CD4-positive, alpha-beta T cell treated with Interleukin-21 for 1 hour (primary cell): ENCODE measurements around the gene ALG5.

ENCODE experiments used
- DNase-seq: peaks from one replicate; pipeline ENCODE4 v3.0.0-alpha.2; 2020

ALG5 gene, protein sequence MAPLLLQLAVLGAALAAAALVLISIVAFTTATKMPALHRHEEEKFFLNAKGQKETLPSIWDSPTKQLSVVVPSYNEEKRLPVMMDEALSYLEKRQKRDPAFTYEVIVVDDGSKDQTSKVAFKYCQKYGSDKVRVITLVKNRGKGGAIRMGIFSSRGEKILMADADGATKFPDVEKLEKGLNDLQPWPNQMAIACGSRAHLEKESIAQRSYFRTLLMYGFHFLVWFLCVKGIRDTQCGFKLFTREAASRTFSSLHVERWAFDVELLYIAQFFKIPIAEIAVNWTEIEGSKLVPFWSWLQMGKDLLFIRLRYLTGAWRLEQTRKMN

DNA sequence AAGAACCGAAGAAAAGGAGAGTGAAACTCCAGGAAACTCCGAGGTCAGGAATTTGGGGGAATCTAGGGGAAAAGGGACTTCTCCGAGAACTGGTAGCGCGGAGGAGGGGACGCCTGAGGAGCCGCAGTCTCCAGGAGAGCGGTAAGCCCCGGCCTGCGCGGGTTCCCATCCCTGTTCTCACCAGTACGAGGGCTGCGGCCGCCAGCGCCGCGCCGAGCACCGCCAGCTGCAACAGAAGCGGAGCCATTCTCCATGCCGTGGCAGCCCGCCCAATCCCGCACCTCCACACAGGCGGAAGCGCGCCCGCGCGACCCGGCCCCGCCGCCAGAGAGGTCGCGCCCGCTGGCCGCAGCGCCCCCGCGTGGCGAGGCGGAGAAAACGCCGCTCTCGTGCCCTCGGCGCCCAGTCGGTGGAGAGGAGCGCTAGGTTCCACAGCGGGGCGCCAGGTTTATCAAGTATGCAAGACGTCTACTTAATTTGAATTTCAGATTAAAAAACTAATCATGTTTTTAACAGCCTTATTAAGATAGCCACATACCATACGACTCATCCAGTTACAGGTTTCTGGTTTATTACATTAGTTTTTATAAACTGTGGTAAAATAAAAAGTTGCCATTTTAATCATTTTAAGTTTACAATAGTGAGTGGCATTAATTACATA is at the start of gene ALG5:
Gene ALG5 (minus strand): TSS at position 287 of the 661 bp plus-strand sequence. CDS start 40 bp downstream, at position 247.
- peak; percentile 94 for DNase-seq

DNA sequence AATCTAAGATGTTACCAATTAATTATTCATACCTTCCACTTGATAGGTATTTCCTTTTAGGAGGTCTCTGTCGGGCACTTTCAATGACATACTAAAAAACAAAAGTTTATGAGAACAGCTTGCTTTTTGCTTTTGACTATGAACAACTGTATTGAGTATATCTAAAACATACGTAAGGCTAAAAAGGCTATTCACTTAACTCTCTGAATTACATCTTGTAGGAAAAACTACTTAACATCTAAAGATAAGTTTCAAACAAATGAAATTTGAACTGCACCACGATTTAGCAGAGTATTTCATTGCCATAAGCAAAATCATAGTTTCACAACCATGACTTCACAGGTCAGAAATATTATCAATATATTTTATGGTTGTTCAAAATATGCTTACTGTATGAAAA is 48.7 kb upstream of the ALG5 start:
- DNase-seq = no peak

DNA sequence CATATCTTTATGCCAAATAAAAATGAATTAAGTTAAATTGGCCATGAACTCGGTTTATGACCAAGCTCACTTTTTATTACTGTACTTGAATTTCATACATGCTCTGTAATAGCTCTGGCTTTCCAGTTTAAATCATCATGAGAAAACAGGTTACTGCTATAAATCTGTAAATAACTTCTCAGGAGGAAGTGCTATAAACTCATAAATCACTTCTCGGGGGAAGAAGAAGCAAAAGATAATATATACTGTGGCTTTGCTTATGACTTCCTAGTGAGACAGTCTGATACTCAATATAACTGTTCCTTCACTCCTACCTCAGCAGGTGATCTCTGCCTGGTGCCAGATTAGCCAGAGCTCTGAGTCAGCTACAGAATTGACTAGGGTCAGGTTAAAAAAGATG is 47.9 kb upstream of the ALG5 start:
- DNase-seq = no peak

DNA sequence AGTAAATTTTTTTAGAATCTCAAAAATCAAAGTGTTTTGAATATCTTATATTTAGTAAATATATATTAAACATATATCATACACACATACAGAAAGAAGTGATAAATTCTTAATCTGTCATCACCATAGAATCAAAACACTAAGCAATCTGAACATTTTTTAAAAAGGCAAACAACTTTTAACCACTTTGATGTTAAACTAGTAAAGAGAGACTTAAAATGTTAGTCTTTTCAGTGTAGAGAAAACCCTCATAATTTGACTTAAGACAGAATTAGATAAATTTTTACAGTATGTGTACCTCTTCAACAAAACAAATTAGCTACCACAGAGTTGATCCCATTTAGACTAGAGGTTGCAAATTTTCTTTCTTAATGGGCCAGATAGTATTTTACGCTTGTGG is 46.9 kb upstream of the ALG5 start:
- no peak for DNase-seq

DNA sequence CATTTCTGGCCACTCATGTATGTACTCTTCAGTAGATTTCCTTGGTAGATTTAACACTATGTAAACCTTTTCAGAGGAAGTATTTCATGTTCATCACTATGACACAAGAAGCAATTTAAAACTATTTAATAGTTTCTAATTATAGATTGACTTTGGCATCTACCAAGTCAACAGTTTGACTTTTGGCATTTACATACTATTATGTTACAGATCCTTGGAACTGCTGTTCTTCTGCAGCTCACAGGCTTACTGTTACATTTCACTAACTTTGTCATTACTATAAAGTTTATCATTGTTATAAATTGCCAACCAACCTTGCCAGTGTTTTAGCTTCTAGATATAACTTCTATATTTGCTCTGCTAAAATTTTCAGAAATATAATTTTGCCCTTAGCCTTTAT is 41.6 kb upstream of the ALG5 start:
- DNase-seq = no peak

DNA sequence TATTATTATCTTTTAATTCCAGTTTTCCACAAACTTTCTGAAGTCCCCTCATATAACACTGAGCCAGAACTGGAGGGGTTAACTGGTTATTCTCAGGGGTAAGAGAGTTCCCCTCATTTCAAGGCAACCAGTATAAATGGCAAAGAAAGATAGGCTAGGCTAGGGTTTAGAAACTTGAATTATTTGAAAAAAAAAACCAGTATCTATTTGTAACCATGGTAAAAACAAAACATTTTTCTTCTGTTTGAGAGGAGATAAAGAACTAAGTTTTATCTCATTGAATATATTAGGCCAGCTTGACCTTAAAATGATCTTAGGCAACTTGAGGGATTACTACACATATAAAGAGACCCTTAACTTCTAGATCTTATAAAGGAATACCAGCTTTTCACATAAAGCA is 40.8 kb upstream of the ALG5 start:
- no peak for DNase-seq

DNA sequence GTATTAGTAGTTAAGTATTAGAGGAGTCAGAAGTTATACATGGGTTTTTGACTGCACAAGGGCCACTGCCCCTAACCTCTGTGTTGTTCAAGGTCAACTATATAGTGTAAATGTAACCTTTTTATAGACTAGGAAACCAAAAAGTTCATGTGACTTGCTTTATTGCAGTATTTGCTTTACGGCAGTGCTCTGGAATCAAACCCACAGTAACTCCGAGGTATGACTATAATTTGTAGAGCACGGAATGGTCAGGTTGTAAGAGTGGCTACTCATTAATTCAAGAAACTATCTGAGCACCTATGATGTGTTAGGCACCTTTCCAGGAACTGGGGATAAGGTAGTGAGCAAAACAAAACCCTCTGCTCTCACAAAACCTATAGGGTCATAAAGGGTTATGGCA is 38.1 kb upstream of the ALG5 start:
- DNase-seq = no peak

DNA sequence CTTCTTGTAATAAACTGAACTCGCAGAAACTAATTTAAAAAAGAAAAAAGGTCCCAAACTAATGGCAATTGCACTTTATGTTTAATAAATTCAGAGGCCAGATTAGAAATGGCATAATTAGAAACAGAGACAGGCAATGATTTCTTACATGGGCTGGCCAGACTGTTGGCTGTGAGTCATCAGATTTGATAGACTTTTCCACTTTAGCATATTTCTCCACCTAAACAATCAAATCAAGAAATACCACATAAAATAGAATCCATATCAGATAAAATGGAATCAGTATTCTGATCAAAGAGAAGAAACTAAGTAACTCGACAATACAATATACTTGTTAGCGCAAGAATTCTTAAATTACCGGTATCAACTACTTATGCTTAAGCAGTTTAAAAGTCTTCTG is 30.5 kb upstream of the ALG5 start:
- DNase-seq = no peak

DNA sequence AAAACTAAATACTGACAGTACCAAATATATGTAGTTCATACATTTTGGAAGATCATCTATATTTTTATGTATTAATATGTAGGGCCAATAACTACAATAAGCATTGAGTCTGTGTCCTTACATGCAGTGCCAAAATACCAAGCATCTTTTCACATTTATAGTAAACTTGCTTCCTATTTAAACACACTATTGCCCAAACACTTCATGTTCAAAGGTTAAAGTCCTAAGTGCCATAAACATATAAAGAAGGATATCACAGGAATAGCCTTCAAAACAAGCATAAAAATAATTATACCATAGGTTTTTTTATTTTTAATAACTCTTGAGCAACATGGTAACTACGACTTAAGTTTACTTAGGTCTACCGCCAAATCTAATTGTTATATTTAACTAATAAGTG is 28.5 kb upstream of the ALG5 start:
- no peak for DNase-seq

DNA sequence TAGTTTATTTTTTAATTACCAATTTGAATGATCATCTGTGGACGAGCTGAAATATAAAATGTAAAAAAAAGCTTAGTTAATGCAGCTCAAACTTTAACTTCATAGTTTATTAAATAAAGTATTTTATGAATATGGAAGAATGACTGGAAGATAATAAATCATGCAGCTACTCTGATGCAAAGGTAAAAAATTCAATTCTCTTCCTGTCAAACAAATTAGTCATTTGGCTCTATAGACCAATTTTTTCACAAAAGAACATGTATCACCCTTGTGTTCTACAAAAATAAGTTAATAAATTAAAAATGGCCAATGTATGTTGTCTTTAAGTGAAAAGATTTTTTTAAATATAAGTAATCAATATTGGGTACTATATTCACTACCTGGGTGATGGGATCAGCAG is 27.6 kb upstream of the ALG5 start:
- no peak for DNase-seq

DNA sequence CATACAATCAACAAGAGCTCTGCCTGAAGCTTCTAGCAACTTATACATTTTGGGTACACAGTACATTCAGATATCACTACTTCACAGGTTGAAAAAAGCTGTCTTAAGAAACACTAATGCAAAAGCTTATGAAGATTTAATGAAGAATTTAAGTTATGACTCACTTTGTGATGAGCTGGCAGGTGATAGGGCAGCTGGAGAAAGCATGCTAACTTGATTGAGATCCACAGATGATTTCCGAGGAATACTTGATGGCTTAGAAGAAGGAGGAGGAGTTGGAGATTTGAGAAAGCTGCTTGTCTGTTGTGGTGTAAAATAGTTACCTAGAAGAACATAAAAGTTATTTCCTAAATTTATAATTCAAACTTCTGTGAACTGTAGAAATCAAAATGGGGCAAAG is 24.7 kb upstream of the ALG5 start:
- DNase-seq = no peak

DNA sequence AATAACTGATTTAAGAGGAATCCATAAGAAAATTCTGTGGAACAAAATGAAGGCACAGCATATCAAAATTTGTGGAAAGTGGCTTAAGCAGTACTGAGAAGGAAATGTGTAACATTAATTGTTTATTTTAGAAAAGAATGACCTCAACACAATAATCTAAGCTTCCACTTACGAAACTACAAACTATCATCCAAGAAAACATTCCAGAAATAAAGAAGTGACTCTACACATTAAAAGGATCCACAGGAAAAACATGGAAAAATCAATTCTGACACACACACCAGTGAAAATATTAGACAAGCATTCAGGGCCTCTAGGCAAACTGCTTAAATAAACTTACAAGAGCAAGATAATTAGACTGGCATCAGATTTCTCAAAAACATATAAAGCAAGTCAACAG is 15.5 kb upstream of the ALG5 start:
- DNase-seq = no peak

DNA sequence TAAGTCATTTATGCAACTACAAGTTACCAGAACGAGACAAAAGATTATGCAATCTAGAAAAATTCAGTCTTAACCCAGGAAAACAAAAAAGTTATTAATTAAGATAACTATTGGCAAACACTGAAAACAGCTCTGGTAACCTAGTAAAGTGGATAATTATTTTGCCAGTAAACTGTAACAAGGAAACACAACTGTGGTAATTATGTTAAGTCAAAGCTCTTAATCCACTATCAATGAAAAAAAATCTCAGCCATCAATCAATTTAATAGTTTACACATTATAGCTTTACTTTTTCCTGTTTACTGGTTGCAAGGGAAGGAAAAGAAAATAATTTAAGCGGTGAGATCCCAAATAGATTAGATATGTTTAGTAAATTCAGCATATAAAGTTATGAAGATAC is 12.6 kb upstream of the ALG5 start:
- no peak for DNase-seq

DNA sequence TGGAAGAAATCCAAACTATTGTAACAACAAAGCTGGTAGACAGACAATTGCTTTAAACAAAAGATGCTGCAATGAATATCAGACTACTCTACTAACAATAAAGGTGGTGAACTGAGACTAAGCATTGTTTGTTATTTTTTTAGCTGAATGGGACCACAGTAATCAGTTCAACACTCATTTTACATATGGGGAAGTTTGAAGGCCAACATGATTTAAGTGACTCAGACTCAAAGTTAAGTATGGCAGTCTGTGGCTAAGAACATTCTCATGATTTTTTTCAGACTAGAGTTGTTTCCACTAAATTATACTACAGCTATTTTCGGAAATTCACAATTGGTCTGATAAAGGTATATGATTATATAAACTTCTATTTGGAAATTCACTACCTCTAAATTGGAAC is 11.9 kb upstream of the ALG5 start:
- DNase-seq = no peak

DNA sequence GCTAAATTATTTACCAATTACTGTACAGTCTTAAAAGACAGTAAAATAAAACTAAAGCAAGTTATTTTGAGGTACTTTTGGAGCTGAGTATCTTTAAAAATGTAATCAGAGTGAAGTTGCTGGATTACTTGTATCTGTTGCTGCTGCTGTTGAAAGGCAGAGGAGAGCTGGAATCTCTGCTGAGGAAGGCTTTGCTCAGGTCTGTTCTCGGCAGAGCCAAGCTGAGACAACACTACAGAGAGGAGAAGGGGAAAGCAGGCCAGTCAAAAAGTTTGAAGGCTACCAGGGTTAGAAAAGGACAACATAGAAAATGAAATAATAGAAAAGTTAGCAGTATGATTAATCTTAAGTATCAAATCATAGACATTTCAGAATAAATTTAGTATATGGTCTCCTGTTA is 11.3 kb upstream of the ALG5 start:
- DNase-seq = no peak

DNA sequence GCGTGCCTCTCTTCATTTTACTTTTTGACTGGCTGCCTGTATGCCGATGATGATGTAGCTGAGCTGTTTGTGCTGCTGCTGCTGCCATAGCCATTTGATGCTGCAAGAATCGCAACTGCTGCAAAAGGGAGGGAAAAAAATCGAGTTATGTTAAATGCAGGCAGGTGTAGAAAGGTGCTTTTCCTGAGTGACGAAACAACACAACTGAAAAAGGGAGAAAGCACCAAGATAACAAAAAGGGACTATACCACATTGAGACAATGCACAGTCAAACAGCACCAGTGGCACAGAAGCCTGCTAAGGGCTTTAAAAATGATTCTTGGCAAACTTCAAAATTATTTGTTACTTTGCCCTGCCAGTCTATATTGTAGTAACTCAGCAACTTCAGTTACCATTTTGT is 10.6 kb upstream of the ALG5 start:
- no peak for DNase-seq

DNA sequence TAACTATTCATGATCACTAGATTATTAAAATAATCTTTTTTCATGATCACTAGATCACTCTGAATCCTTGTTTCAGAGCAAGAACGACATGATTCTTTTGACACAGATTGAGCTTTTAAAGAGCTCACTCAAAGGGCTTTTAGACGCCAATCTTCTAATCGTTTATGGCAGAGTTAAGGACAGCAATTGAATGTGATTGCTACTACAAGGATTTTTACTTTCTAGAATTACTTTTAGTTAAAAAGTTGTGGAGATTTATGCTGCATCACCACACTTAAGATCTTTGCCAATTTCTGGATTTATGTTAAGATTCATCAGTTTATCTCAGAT is 2.7 kb upstream of the ALG5 start:
- no peak for DNase-seq

DNA sequence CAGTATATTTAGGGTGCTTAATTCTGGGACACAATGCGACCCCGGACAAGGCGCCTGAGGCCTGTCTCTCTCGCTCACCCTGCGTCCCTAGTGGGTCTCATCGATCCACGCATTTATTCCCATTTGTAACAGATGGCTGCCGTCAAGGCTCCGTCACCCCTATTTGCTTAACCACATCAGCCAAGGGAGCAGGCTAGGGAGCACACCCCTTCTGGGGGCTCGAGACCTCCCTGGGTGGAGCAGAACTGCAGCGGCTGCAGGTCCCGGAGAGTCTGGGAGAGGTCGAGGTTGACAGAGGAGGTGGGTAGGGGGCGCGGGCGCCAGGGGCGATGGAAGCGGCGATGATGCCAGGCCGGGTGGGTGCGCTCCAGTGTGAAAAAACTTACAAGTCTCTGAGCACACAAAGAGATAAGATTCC is 507 bp downstream of the ALG5 start:
- DNase-seq = peak; percentile 10

DNA sequence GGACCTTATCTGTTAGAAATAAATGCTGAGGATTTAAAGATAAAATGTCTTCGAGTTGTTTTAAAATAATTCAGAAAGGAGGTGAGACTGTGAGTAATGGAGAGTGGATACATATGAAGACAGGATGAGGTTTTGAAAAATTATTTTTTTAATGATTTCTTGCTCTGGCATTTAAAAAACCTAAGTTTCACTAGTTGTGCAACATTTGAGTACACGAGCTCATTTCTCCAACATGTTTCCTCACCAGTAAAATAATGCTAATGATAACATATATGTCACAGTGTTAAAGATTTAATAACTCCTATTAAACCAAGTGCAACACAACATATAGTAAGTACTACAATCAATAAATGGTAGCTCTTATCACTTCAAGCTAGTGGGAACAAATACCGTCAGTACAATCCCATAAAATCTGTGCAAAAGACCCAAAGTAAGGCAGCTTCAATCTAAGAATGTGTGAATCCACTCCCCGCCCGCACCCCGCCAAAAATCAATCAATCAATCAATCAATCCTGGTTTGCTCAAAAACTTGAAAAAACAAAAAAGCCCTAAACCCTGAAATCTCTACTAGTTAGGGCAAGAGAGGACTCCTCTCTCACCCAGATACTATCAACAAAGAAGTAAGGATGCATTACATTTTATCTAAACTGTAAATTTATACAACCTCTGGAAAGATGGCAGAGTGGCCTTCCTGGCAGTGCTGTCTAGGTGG is 1.3 kb downstream of the ALG5 start:
- no peak for DNase-seq

DNA sequence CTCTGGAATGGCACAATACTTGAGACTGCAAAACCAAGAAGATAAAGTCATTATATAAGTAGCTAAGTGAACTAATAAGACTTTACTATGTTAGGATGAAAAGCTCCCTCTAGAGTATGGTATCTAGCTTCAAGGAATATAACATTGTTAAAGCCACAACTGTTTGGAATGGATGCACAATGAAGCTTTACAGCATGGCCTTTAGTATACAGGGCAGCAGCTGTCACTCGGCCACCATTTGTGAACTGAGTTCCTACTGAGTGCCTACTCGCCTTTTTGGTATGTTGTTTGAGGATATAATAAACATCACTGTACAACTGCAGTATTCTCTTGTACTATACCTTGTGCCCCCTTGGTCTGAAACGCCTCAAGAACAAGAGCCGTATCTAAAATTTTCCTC is 6.8 kb downstream of the ALG5 start:
- DNase-seq = no peak

DNA sequence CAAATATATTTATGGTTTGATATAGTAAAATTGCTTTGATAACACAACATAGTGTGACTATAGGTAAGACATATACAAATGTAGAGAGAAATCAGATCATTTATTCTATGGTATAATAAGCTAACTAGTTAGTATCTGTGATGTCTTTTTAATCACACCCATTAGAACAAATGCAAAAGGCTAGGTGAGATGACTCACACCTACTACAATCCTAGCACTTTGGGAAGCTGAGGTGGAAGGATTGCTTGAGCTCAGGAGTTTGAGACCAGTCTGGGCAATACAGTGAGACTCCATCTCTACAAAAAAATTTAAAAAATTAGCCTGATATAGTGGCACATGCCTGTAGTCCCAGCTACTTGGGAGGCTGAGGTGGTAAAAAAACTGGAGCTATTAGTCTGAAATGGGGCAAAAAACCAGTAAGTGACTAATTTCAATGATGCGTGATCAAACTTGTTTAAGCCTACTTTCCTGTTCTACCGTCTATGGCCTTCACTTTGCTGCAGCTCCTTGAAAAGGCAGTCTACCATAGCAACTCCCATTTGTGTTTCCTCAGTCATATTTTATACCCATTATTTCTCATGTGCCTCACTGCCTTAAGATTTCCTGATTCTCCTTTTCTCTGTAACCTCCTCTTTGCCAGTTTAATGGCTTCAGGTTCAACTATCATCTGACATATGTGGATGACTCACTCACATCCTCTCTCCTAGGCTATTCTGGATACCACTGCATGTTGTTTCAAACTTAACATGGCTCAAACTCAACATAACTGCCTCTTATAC is 12.5 kb downstream of the ALG5 start:
- DNase-seq = no peak

DNA sequence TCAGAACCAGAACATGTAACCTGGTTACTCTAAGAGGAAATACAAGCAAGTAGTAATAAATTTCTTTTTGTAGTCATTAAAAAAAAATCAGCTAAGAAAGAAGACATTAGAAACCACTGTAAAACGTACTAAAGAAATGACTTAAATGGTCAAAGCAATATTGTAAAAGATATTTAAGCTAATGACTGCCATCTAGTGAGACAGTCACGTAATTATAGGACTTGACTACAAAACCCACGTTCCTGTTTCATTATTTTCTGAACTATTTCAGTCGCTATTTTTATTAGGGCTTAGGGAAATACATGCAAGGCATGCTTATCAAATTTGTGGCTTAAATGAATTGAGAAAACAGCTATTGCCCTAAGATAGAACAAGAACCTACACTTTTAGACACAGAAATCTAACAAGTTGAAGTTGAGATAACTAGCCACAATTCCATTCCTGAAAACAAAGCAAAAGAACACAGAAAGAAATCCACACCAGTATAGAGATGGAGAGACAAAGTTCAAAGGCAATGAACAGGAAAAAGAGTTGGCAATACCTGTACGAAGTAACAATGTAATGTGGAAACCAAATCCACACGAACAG is 17.9 kb downstream of the ALG5 start:
- DNase-seq = peak; percentile 22

DNA sequence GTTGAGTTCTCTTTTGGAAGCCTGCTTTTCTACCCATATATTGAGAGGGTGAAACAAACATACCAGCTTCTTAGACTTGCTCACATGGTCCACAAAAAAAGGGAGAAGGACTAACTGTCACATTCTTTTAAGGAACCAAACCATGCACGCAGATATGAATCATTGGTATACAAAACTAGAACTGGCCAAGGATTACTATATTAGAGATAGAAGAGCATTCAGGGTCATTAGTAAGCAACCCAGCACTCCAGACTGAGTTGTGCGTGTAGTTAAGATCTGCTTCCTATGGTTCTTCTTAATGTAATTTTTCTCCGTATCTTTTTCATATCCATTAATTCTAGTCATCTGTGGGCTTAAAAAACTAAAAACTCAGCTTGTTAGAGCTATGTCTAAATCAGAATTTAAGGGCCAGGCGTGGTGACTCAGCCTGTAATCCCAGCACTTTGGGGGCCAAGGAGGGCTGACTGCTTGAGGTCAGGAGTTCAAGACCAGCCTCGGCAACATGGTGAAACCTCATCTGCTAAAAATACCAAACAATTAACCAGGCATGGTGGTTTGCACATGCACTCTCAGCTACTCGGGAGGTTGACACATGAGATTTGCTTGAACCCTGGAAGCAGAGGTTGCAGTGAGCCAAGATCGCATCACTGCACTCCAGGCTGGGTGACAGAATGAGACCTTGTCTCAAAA is 19.6 kb downstream of the ALG5 start:
- no peak for DNase-seq
